Coronary artery (tissue), 2 donors: Measurements from ENCODE around the gene RBM22.
A peak's percentile ranks its signal among the peaks of the same experiment; 100 is the strongest.

Experiments
- DNase-seq: peaks from one replicate; pipeline ENCODE4 v3.0.0-alpha.2; 2017; ENCODE audit warnings: low spot score
- H3K27ac ChIP-seq, 2 donors: fragments of 200-600 bp; sonication (generic); one replicate each; pipeline ENCODE4 v1.5.1; 2016 to 2019
- H3K4me3 ChIP-seq: fragments of 200-600 bp; sonication (generic); 2 replicates; pipeline ENCODE4 v1.5.1; 2016; ENCODE audit warnings: mild to moderate bottlenecking, moderate library complexity
- TF ChIP-seq, protein P1 (sequence below): fragments of 200-600 bp; sonication (generic); IDR thresholded peaks from one replicate; pipeline ENCODE4 v1.5.1; 2019; ENCODE audit warnings: antibody characterized with exemption

Gene RBM22

DNA sequence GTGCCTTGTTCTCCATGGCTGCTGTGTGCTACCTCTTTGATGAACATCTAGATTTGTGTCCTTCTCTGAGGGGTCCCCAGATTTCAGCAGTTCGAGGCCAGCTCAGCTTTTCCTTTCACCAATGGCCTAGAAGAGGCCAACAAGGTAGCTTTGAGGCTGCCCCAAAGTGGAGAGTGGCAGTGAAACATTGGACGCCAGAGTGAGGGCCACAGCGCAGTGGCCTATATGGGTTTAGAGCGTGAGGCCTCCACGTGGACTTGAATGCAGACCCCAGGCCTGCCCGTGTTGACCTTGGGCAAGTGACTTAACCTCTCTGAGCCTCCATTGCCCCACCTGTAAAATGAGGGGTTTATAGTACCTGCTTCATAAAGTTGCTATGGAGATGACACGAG, 28.0 kb downstream of the RBM22 start:
- H3K27ac ChIP-seq = peak overlapping the region in 1 of 2 donors; percentile 78
- peak overlapping the region; percentile 85 for H3K4me3 ChIP-seq
- no peak for DNase-seq
- TF ChIP-seq, protein P1, sequence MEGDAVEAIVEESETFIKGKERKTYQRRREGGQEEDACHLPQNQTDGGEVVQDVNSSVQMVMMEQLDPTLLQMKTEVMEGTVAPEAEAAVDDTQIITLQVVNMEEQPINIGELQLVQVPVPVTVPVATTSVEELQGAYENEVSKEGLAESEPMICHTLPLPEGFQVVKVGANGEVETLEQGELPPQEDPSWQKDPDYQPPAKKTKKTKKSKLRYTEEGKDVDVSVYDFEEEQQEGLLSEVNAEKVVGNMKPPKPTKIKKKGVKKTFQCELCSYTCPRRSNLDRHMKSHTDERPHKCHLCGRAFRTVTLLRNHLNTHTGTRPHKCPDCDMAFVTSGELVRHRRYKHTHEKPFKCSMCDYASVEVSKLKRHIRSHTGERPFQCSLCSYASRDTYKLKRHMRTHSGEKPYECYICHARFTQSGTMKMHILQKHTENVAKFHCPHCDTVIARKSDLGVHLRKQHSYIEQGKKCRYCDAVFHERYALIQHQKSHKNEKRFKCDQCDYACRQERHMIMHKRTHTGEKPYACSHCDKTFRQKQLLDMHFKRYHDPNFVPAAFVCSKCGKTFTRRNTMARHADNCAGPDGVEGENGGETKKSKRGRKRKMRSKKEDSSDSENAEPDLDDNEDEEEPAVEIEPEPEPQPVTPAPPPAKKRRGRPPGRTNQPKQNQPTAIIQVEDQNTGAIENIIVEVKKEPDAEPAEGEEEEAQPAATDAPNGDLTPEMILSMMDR = no peak

DNA sequence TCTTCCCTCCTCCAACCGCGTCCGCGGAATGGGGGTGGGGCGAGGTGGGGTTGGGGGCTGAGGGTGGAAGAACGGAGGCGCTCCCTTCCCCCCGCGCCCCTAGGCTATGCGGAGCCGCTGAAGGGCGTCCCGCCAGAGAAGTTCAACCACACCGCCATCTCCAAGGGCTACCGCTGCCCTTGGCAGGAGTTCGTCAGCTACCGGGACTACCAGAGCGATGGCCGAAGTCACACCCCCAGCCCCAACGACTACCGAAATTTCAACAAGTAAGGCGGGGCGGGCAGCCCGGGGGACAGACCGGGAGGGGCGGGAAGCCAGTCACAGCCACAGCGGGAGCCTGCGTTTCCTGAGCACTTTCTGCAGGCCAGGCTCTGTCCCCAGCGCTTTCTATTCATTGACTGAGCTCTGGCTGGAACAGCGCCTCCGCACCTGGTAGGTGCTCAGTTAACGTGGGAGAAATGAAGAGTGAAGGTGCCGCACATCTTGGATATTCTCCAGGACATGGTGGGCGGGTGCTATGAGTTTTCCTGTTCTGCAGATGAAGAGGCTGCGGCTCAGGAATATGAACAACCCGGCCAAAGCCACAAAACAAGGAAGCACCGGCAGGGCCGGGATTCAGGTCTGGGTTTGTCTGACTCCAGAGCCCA, 28.5 kb downstream of the RBM22 start:
- TF ChIP-seq, protein P1 = no peak
- no peak for DNase-seq
- H3K4me3 ChIP-seq = peak overlapping the region; percentile 85
- H3K27ac ChIP-seq = peak overlapping the region; percentile 56 to 78

GRCh38 chr5:150671509-150672236, 29.2 kb downstream of the RBM22 start:
- H3K4me3 ChIP-seq = peak overlapping the region; percentile 85
- no peak for DNase-seq
- H3K27ac ChIP-seq = peak overlapping the region; percentile 56 to 78
- TF ChIP-seq, protein P1 = no peak

- peak overlapping the region in 1 of 2 donors; percentile 78 for H3K27ac ChIP-seq
- DNase-seq = no peak
- TF ChIP-seq, protein P1 = no peak
- peak overlapping the region; percentile 85 for H3K4me3 ChIP-seq
Observed at GRCh38 chr5:150670948-150671310, 29.9 kb downstream of the RBM22 start.

GRCh38 chr5:150670275-150670947, 30.5 kb downstream of the RBM22 start:
- H3K4me3 ChIP-seq = no peak overlapping the region
- TF ChIP-seq, protein P1 = no peak
- H3K27ac ChIP-seq = no peak overlapping the region
- no peak for DNase-seq

- TF ChIP-seq, protein P1 = no peak
- Histone ChIP-seq H3K27ac (no peak overlapping the region), H3K4me3 (no peak overlapping the region)
- DNase-seq = no peak
Observed at GRCh38 chr5:150665044-150665443, 35.8 kb downstream of the RBM22 start.
